ENCODE data around the gene TTC32.

GRCh38 chr2:19943189-19943588 is 41.4 kb upstream of the TTC32 start:
- TF ChIP-seq, protein P1, sequence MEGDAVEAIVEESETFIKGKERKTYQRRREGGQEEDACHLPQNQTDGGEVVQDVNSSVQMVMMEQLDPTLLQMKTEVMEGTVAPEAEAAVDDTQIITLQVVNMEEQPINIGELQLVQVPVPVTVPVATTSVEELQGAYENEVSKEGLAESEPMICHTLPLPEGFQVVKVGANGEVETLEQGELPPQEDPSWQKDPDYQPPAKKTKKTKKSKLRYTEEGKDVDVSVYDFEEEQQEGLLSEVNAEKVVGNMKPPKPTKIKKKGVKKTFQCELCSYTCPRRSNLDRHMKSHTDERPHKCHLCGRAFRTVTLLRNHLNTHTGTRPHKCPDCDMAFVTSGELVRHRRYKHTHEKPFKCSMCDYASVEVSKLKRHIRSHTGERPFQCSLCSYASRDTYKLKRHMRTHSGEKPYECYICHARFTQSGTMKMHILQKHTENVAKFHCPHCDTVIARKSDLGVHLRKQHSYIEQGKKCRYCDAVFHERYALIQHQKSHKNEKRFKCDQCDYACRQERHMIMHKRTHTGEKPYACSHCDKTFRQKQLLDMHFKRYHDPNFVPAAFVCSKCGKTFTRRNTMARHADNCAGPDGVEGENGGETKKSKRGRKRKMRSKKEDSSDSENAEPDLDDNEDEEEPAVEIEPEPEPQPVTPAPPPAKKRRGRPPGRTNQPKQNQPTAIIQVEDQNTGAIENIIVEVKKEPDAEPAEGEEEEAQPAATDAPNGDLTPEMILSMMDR (IDR thresholded peaks at IDR 0.05) = no peak
- no peak for TF ChIP-seq POLR2A (IDR thresholded peaks at IDR 0.05)

Measured in lower leg skin (tissue), 3 donors.